ELR (cell line): ENCODE results near the gene MOG.
"Not testable (repeated sequence)": the region's sequence is repeated elsewhere in the genome, so short reads cannot be mapped to it uniquely, and the experiment has no call there.

Source experiments
- DNase-seq: peaks from one replicate; pipeline ENCODE4 v3.0.0-alpha.2; 2015; ENCODE audit warnings: low read depth

MOG gene

GRCh38 chr6:29641430-29642148 lies 15.3 kb upstream of the MOG start:
- DNase-seq: no peak

GRCh38 chr6:29647927-29648642 lies 8.8 kb upstream of the MOG start:
- DNase-seq: peak; percentile 64

- peak; percentile 98 for DNase-seq
Measured at GRCh38 chr6:29649701-29650673, 6.9 kb upstream of the MOG start.

GRCh38 chr6:29651413-29652197 lies 5.3 kb upstream of the MOG start:
- peak; percentile 64 for DNase-seq

GRCh38 chr6:29652198-29652584 lies 4.7 kb upstream of the MOG start:
- no peak for DNase-seq

- DNase-seq: peak; percentile 81
Measured at GRCh38 chr6:29653452-29654038, 3.3 kb upstream of the MOG start.

- DNase-seq: no peak
Measured at GRCh38 chr6:29655658-29656057, 1.2 kb upstream of the MOG start.

- no peak for DNase-seq
Measured at GRCh38 chr6:29656157-29656556, 735 bp upstream of the MOG start.

GRCh38 chr6:29661071-29661470 lies 4.2 kb downstream of the MOG start:
- DNase-seq: no peak

GRCh38 chr6:29661502-29662141 lies 4.7 kb downstream of the MOG start:
- not testable (repeated sequence) for DNase-seq

- DNase-seq: no peak
Measured at GRCh38 chr6:29663300-29664042, 6.6 kb downstream of the MOG start.

- no peak for DNase-seq
Measured at GRCh38 chr6:29665942-29666825, 9.3 kb downstream of the MOG start.

- DNase-seq: no peak
Measured at GRCh38 chr6:29666826-29667130, 9.9 kb downstream of the MOG start.

- DNase-seq: no peak
Measured at GRCh38 chr6:29667158-29667557, 10.3 kb downstream of the MOG start.

GRCh38 chr6:29671026-29671425 lies 14.1 kb downstream of the MOG start:
- no peak for DNase-seq

GRCh38 chr6:29672116-29672515 lies 15.2 kb downstream of the MOG start:
- not testable (repeated sequence) for DNase-seq

GRCh38 chr6:29673161-29673560 lies 16.3 kb downstream of the MOG start:
- DNase-seq: no peak

GRCh38 chr6:29674008-29674407 lies 17.1 kb downstream of the MOG start:
- no peak for DNase-seq

GRCh38 chr6:29675561-29675960 lies 18.7 kb downstream of the MOG start:
- no peak for DNase-seq
